ENCODE measurements around the gene HRAS.

DNA sequence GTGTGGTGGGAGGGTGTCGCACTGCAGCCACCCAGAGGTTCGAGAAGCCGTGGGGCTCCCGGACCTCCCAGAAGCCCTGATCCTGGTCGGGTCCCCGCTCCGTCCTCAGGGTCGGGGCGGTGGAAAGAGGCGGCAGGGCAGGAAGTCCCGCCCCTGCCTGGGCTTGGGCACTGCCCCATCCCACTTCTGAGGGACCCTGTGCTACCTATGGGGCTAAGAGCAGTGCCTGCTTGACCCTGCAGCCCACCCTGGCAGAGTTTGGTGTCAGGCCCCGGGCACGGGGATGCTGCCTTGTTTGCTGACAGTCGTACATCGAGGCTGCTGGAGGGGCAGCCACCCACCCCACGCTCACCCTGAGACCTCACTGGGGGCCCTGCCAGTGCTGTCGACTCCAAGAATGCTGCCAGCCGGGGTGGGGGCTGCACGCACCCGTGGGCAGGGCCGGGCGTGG is 47.8 kb downstream of the HRAS start:
- TF ChIP-seq, protein P1, sequence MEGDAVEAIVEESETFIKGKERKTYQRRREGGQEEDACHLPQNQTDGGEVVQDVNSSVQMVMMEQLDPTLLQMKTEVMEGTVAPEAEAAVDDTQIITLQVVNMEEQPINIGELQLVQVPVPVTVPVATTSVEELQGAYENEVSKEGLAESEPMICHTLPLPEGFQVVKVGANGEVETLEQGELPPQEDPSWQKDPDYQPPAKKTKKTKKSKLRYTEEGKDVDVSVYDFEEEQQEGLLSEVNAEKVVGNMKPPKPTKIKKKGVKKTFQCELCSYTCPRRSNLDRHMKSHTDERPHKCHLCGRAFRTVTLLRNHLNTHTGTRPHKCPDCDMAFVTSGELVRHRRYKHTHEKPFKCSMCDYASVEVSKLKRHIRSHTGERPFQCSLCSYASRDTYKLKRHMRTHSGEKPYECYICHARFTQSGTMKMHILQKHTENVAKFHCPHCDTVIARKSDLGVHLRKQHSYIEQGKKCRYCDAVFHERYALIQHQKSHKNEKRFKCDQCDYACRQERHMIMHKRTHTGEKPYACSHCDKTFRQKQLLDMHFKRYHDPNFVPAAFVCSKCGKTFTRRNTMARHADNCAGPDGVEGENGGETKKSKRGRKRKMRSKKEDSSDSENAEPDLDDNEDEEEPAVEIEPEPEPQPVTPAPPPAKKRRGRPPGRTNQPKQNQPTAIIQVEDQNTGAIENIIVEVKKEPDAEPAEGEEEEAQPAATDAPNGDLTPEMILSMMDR (IDR thresholded peaks at IDR 0.05), result no peak
- TF ChIP-seq POLR2A (IDR thresholded peaks at IDR 0.05), result no peak
